SK-N-SH (cell line): ENCODE results near the gene GLRX5. TPM values are rescaled to one million over a fixed set of nuclear protein-coding genes. Genes with fewer than 3 reads are reported as not detected.

Experiments used
- CTCF ChIA-PET: fragments of 300-600, 350-600 bp; formaldehyde crosslinking; extraction: SDS; loops from one replicate; lab custom pipeline; 2021; lab: Yijun Ruan, JAX
- POLR2A ChIA-PET: fragments of 350-600 bp; sonication (Branson Sonifier 250); formaldehyde crosslinking; extraction: SDS; loops from one replicate; lab custom pipeline; 2020; ENCODE audit warnings: antibody characterized with exemption, inconsistent platforms; lab: Yijun Ruan, JAX
- DNase-seq: peaks from one replicate; pipeline ENCODE4 v3.0.0; 2012
- H2AFZ ChIP-seq: fragments of 200-600 bp; sonication (generic); 2 replicates; pipeline ENCODE4 v1.8.1; 2016; ENCODE audit warnings: antibody characterized with exemption, mild to moderate bottlenecking, low read depth
- H3F3A ChIP-seq: fragments of 200-600 bp; sonication (generic); replicated peaks from 2 replicates; pipeline ENCODE3; 2016; ENCODE audit warnings: antibody characterized with exemption, mild to moderate bottlenecking; ENCODE audit not compliant: insufficient read depth
- H3K27ac ChIP-seq, 2 experiments: fragments of 200-500 bp in 1 of 2; fragments of 200-600 bp in 1 of 2; sonication (Bioruptor generic) in 1 of 2; sonication (generic), shearing (Covaris generic) in 1 of 2; 2 replicates each; pipeline versions ENCODE4 v1.5.1 to v1.6.1; 2014 to 2016; ENCODE audit warnings: low read depth in 2 of 2, inconsistent platforms in 1 of 2, low read length in 1 of 2, mild to moderate bottlenecking in 1 of 2, mixed read lengths in 1 of 2
- H3K27me3 ChIP-seq: fragments of 200-600 bp; sonication (generic), shearing (Covaris generic); 2 replicates; pipeline ENCODE4 v1.6.1; 2016; ENCODE audit warnings: mixed run types; ENCODE audit not compliant: insufficient read depth
- H3K36me3 ChIP-seq, 2 experiments: fragments of 200-500 bp in 1 of 2; fragments of 200-600 bp in 1 of 2; sonication (Bioruptor generic) in 1 of 2; sonication (generic) in 1 of 2; replicated peaks in 1 of 2; 2 replicates each; pipeline versions ENCODE3 to v1.5.1; 2014 to 2016; ENCODE audit warnings: low read length in 1 of 2, mild to moderate bottlenecking in 1 of 2; ENCODE audit not compliant: insufficient read depth in 2 of 2, control insufficient read depth in 1 of 2
- H3K4me1 ChIP-seq, 2 experiments: fragments of 200-500 bp in 1 of 2; fragments of 200-600 bp in 1 of 2; sonication (Bioruptor generic) in 1 of 2; sonication (generic), shearing (Covaris generic) in 1 of 2; 2 replicates each; pipeline versions ENCODE4 v1.5.1 to v1.6.1; 2014 to 2016; ENCODE audit warnings: low read depth in 1 of 2, low read length in 1 of 2, mixed run types in 1 of 2; ENCODE audit not compliant: insufficient read depth in 2 of 2, control insufficient read depth in 1 of 2
- H3K4me2 ChIP-seq: fragments of 200-600 bp; sonication (generic), shearing (Covaris generic); 2 replicates; pipeline ENCODE4 v1.6.1; 2017; ENCODE audit warnings: mixed run types
- H3K4me3 ChIP-seq, 2 experiments: fragments of 200-500 bp in 1 of 2; fragments of 200-600 bp in 1 of 2; sonication (Bioruptor generic) in 1 of 2; sonication (generic), shearing (Covaris generic) in 1 of 2; 2 replicates each; pipeline versions ENCODE4 v1.5.1 to v1.8.1; 2014 to 2016; ENCODE audit warnings: low read depth in 2 of 2, inconsistent platforms in 1 of 2, low read length in 1 of 2, mild to moderate bottlenecking in 1 of 2, mixed read lengths in 1 of 2, moderate library complexity in 1 of 2
- H3K79me2 ChIP-seq: fragments of 200-600 bp; sonication (generic); 2 replicates; pipeline ENCODE4 v1.8.1; 2017; ENCODE audit warnings: mild to moderate bottlenecking; ENCODE audit not compliant: insufficient read depth
- H3K9ac ChIP-seq: fragments of 200-600 bp; sonication (generic); 2 replicates; pipeline ENCODE4 v1.6.1; 2017; ENCODE audit warnings: mixed run types
- H3K9me2 ChIP-seq: fragments of 200-600 bp; sonication (generic); 2 replicates; pipeline ENCODE4 v1.6.1; 2017; ENCODE audit warnings: mixed run types
- H3K9me3 ChIP-seq: fragments of 200-600 bp; sonication (generic); 2 replicates; pipeline ENCODE4 v1.6.1; 2017; ENCODE audit warnings: mixed run types, mild to moderate bottlenecking, moderate library complexity
- H4K20me1 ChIP-seq: fragments of 200-600 bp; sonication (generic); 2 replicates; pipeline ENCODE4 v1.6.1; 2017; ENCODE audit warnings: mild to moderate bottlenecking, mixed run types; ENCODE audit not compliant: insufficient read depth
- CHD2 ChIP-seq: fragments of 150-350 bp; IDR thresholded peaks from 2 replicates; pipeline ENCODE4 v1.6.1; 2018; ENCODE audit warnings: low read length; ENCODE audit not compliant: partially characterized antibody
- CTCF ChIP-seq: fragments of 200-600 bp; sonication (generic); IDR thresholded peaks from 2 replicates; pipeline ENCODE4 v1.6.1; 2017; ENCODE audit warnings: antibody characterized with exemption, mild to moderate bottlenecking, moderate library complexity
- ELF1 ChIP-seq: IDR thresholded peaks from 2 replicates; pipeline ENCODE4 v1.4.0; 2012
- FOXM1 ChIP-seq: IDR thresholded peaks from 2 replicates; pipeline ENCODE4 v1.4.0; 2012; ENCODE audit warnings: low read depth, mild to moderate bottlenecking
- IRF3 ChIP-seq: fragments of 150-350 bp; IDR thresholded peaks from 2 replicates; pipeline ENCODE4 v1.6.1; 2016; ENCODE audit warnings: mild to moderate bottlenecking, low read depth, low read length
- JUND ChIP-seq: IDR thresholded peaks from 2 replicates; pipeline ENCODE4 v1.4.0; 2012
- MAX ChIP-seq: IDR thresholded peaks from 2 replicates; pipeline ENCODE4 v1.4.0; 2012; ENCODE audit warnings: low read depth
- MEF2A ChIP-seq: IDR thresholded peaks from 2 replicates; pipeline ENCODE4 v1.4.0; 2012; ENCODE audit warnings: low read depth, borderline replicate concordance
- MXI1 ChIP-seq: IDR thresholded peaks from 2 replicates; pipeline ENCODE4 v1.6.1; 2012; ENCODE audit warnings: mild to moderate bottlenecking, low read depth, low read length, improper control_type of control experiment
- NFIC ChIP-seq: IDR thresholded peaks from 2 replicates; pipeline ENCODE4 v1.4.0; 2012; ENCODE audit warnings: borderline replicate concordance
- POLR2AphosphoS5 ChIP-seq: IDR thresholded peaks from 2 replicates; pipeline ENCODE4 v1.6.1; 2012; ENCODE audit warnings: low read depth, low read length
- RCOR1 ChIP-seq: fragments of 150-350 bp; IDR thresholded peaks from 2 replicates; pipeline ENCODE4 v1.6.1; 2017; ENCODE audit warnings: antibody characterized with exemption, low read length
- SIN3A ChIP-seq: IDR thresholded peaks from 2 replicates; pipeline ENCODE4 v1.6.1; 2012; ENCODE audit warnings: low read depth, mild to moderate bottlenecking, low read length, moderate library complexity, borderline replicate concordance
- SMC3 ChIP-seq: IDR thresholded peaks from 2 replicates; pipeline ENCODE4 v1.6.1; 2012; ENCODE audit warnings: low read depth, low read length, improper control_type of control experiment
- TEAD4 ChIP-seq: IDR thresholded peaks from 2 replicates; pipeline ENCODE4 v1.4.0; 2012; ENCODE audit warnings: mild to moderate bottlenecking, borderline replicate concordance; ENCODE audit not compliant: insufficient read depth
- USF1 ChIP-seq: IDR thresholded peaks from 2 replicates; pipeline ENCODE4 v1.4.0; 2012; ENCODE audit warnings: low read depth, borderline replicate concordance
- USF2 ChIP-seq: fragments of 150-350 bp; IDR thresholded peaks from 2 replicates; pipeline ENCODE4 v1.6.1; 2017; ENCODE audit warnings: antibody characterized with exemption, low read length, low read depth, borderline replicate concordance
- YY1 ChIP-seq: IDR thresholded peaks from 2 replicates; pipeline ENCODE4 v1.4.0; 2012; ENCODE audit warnings: low read depth, mild to moderate bottlenecking
- ZBTB33 ChIP-seq: IDR thresholded peaks from 2 replicates; pipeline ENCODE4 v1.4.0; 2012; ENCODE audit warnings: low read depth, borderline replicate concordance
- WGBS: methylation state at CpG from one replicate; pipeline ENCODE4 v1.1.6; 2017; ENCODE audit warnings: low lambda C conversion rate; 5-methylcytosine and 5-hydroxymethylcytosine counted together
- polyA plus RNA-seq, 3 experiments: library from polyadenylated mRNA; depleted of rRNA; stranded (reverse); fragments of >200 nt; gene quantifications; 2 replicates each; pipeline ENCODE4 v1.2.3, GENCODE V29; 2012

Gene GLRX5
- polyA plus RNA-seq, 1 of the 3 experiments (the other 2 are of a cell fraction): 29.1 TPM

- H3K9me3 ChIP-seq: no peaks in the 10 kb centered on the region
- 39% methylated on average over 12 of the region's 12 CpGs for WGBS
- H3K4me1 ChIP-seq: no peaks in the 10 kb centered on the region
- no peaks in the 10 kb centered on the region for H3K79me2 ChIP-seq
- no peak overlapping the region for H3K4me3 ChIP-seq
- no peak overlapping the region for H3K4me2 ChIP-seq
- no peak overlapping the region for H3K9ac ChIP-seq
- H3K27ac ChIP-seq: no peak overlapping the region
- H3F3A ChIP-seq: no peaks in the 10 kb centered on the region
- no peaks in the 10 kb centered on the region; the same call in 1 of the 2 replicates for H3K27me3 ChIP-seq
- ChIA-PET POLR2A (no interaction called here), CTCF (interaction anchor here (1.0 kb wide), 1 partner anchor 16 kb away, joined by 4 read pairs; no protein-coding TSS in a partner anchor)
- no peaks in the 10 kb centered on the region for H3K9me2 ChIP-seq
- no peaks in the 10 kb centered on the region for H3K36me3 ChIP-seq
- DNase-seq: no peak
- TF ChIP-seq SIN3A: no peak
- no peak for TF ChIP-seq NFIC
- TF ChIP-seq, all 33 proteins: peak for 0
- H4K20me1 ChIP-seq: no peaks in the 10 kb centered on the region
- no peak overlapping the region for H2AFZ ChIP-seq
These were observed 42.4 kb downstream of the GLRX5 start for GRCh38 chr14:95577067-95577800.

GRCh38 chr14:95577870-95578269 lies 43.0 kb downstream of the GLRX5 start:
- Histone ChIP-seq H3K4me1 (no peaks in the 10 kb centered on the region), H3K27ac (no peak overlapping the region), H2AFZ (no peak overlapping the region), H3K9me2 (no peaks in the 10 kb centered on the region), H3F3A (no peaks in the 10 kb centered on the region), H3K27me3 (no peaks in the 10 kb centered on the region; the same call in 1 of the 2 replicates), H4K20me1 (no peaks in the 10 kb centered on the region), H3K4me3 (no peak overlapping the region), H3K9me3 (no peaks in the 10 kb centered on the region), H3K4me2 (no peak overlapping the region), H3K79me2 (no peaks in the 10 kb centered on the region), H3K36me3 (no peaks in the 10 kb centered on the region), H3K9ac (no peak overlapping the region)
- DNase-seq: no peak
- POLR2A ChIA-PET: no interaction called here
- WGBS: 17% methylated on average over 3 of the region's 3 CpGs
- TF ChIP-seq MEF2A (no peak), MAX (no peak), FOXM1 (no peak), CTCF (no peak), SIN3A (no peak), JUND (no peak), NFIC (no peak), MXI1 (no peak), USF1 (no peak), POLR2AphosphoS5 (no peak), USF2 (no peak), RCOR1 (no peak), SMC3 (no peak), YY1 (no peak), ZBTB33 (no peak), CHD2 (no peak), IRF3 (no peak), TEAD4 (no peak), ELF1 (no peak)
- CTCF ChIA-PET: interaction anchor here (1.0 kb wide), 1 partner anchor 17 kb away, joined by 4 read pairs; no protein-coding TSS in a partner anchor
